Measurements from ENCODE around the gene CHD9. TPM values are rescaled to one million over a fixed set of nuclear protein-coding genes. Genes with fewer than 3 reads are reported as not detected.
"Not testable (repeated sequence)": the region's sequence is repeated elsewhere in the genome, so short reads cannot be mapped to it uniquely, and the experiment has no call there.

The CHD9 gene
- total RNA-seq, 4 donors from 2014 or later: 24.5 to 84.0 (median 48.2) TPM

- H3K27me3 ChIP-seq: no peaks in the 10 kb centered on the region
- in situ Hi-C loops (cut with MboI; ENCODE audit: low sequenced_read_pairs in 4 of 4): no loop called here
- ATAC-seq: no peak
- no peaks in the 10 kb centered on the region for H3K4me1 ChIP-seq
- no peak overlapping the region for H3K27ac ChIP-seq
- DNase-seq: no peak
- no peak overlapping the region for H3K4me3 ChIP-seq
- peaks cover 0 to 52% of the 10 kb centered on the region in 2 donors for H3K36me3 ChIP-seq
- TF ChIP-seq CTCF (IDR thresholded peaks at IDR 0.05 in 4 of 5, conservative IDR thresholded peaks at IDR 0.05 in 1 of 5): no peak
- intact Hi-C loops (cut with DNase I; ENCODE audit: low total_unique reads): no loop called here
- H3K9me3 ChIP-seq: no peaks in the 10 kb centered on the region
Measured at GRCh38 chr16:53262645-53263044, 207.9 kb downstream of the CHD9 start.

GRCh38 chr16:53266156-53266555 lies 211.4 kb downstream of the CHD9 start:
- no peak overlapping the region for H3K4me3 ChIP-seq
- in situ Hi-C loops (cut with MboI; ENCODE audit: low sequenced_read_pairs in 4 of 4) (no loop called here), intact Hi-C loops (cut with DNase I; ENCODE audit: low total_unique reads) (no loop called here)
- no peak for TF ChIP-seq POLR2A (IDR thresholded peaks at IDR 0.05)
- TF ChIP-seq CTCF (IDR thresholded peaks at IDR 0.05 in 4 of 5, conservative IDR thresholded peaks at IDR 0.05 in 1 of 5): no peak
- H3K4me1 ChIP-seq: no peaks in the 10 kb centered on the region
- DNase-seq: no peak
- no peaks in the 10 kb centered on the region for H3K9me3 ChIP-seq
- H3K27ac ChIP-seq: no peak overlapping the region
- no peaks in the 10 kb centered on the region for H3K27me3 ChIP-seq
- peaks cover 0 to 65% of the 10 kb centered on the region in 2 donors for H3K36me3 ChIP-seq
- ATAC-seq: no peak

GRCh38 chr16:53278498-53278897 lies 223.7 kb downstream of the CHD9 start:
- in situ Hi-C loops (cut with MboI; ENCODE audit: low sequenced_read_pairs in 4 of 4); H3K27me3 ChIP-seq; H3K9me3 ChIP-seq; DNase-seq; H3K4me1 ChIP-seq; ATAC-seq; H3K4me3 ChIP-seq; H3K27ac ChIP-seq; intact Hi-C loops (cut with DNase I; ENCODE audit: low total_unique reads): not testable (repeated sequence)
- H3K36me3 ChIP-seq: peaks cover 2 to 67% of the 10 kb centered on the region in 2 donors

- ATAC-seq: no peak
- H3K27me3 ChIP-seq: no peaks in the 10 kb centered on the region
- TF ChIP-seq POLR2A (IDR thresholded peaks at IDR 0.05) (no peak), CTCF (IDR thresholded peaks at IDR 0.05 in 4 of 5, conservative IDR thresholded peaks at IDR 0.05 in 1 of 5) (no peak)
- no peak for DNase-seq
- intact Hi-C loops (cut with DNase I; ENCODE audit: low total_unique reads) (loop anchor here (5.0 kb wide), 1 partner anchor 224 kb away; no protein-coding TSS in a partner anchor), in situ Hi-C loops (cut with MboI; ENCODE audit: low sequenced_read_pairs in 4 of 4) (no loop called here)
- H3K4me3 ChIP-seq: no peak overlapping the region
- H3K36me3 ChIP-seq: peaks cover 2 to 49% of the 10 kb centered on the region in 2 donors
- H3K27ac ChIP-seq: peak overlapping the region in 2 of 4 donors; percentile 18 to 32
- H3K4me1 ChIP-seq: peaks cover 0 to 4% of the 10 kb centered on the region in 2 donors
- H3K9me3 ChIP-seq: no peaks in the 10 kb centered on the region
Measured at GRCh38 chr16:53281280-53281679, 226.5 kb downstream of the CHD9 start.

GRCh38 chr16:53281859-53282258 lies 227.1 kb downstream of the CHD9 start:
- DNase-seq (no peak), ATAC-seq (no peak)
- in situ Hi-C loops (cut with MboI; ENCODE audit: low sequenced_read_pairs in 4 of 4) (no loop called here), intact Hi-C loops (cut with DNase I; ENCODE audit: low total_unique reads) (loop anchor here (5.0 kb wide), 1 partner anchor 225 kb away; no protein-coding TSS in a partner anchor)
- peaks cover 2 to 49% of the 10 kb centered on the region in 2 donors for H3K36me3 ChIP-seq
- H3K27me3 ChIP-seq: no peaks in the 10 kb centered on the region
- H3K9me3 ChIP-seq: no peaks in the 10 kb centered on the region
- H3K4me1 ChIP-seq: peaks cover 0 to 4% of the 10 kb centered on the region in 2 donors
- no peak overlapping the region for H3K27ac ChIP-seq
- TF ChIP-seq POLR2A (IDR thresholded peaks at IDR 0.05) (no peak), CTCF (IDR thresholded peaks at IDR 0.05 in 4 of 5, conservative IDR thresholded peaks at IDR 0.05 in 1 of 5) (no peak)
- H3K4me3 ChIP-seq: no peak overlapping the region

Data from gastrocnemius medialis (tissue), 4 donors.